Common myeloid progenitor, CD34-positive (primary cell): ENCODE data around the gene RNF103.

ENCODE experiments used
- CTCF ChIA-PET: fragments of 350-600 bp; sonication (Branson Sonifier 250); formaldehyde crosslinking; loops from one replicate; lab custom pipeline; 2021; ENCODE audit warnings: antibody characterized with exemption; lab: Charles Lee
- POLR2A ChIA-PET: fragments of 350-600 bp; sonication (Branson Sonifier 250); formaldehyde crosslinking; loops from one replicate; lab custom pipeline; 2021; ENCODE audit warnings: antibody characterized with exemption; lab: Charles Lee
- DNase-seq, 3 donors: peaks; one replicate each; pipeline versions ENCODE4 v3.0.0 to v3.0.0-alpha.2; 2013
- H3K27ac ChIP-seq, 2 experiments: 1 replicate in 1 of 2; 2 replicates in 1 of 2; pipeline ENCODE4 v1.7.0; 2013; ENCODE audit warnings: inconsistent platforms in 2 of 2, low read length in 2 of 2, mild to moderate bottlenecking in 2 of 2, low read depth in 1 of 2, moderate library complexity in 1 of 2; ENCODE audit not compliant: severe bottlenecking in 2 of 2, insufficient read depth in 1 of 2, poor library complexity in 1 of 2
- H3K27me3 ChIP-seq, 5 experiments: replicated peaks in 2 of 5; 1 replicate in 3 of 5; 2 replicates in 2 of 5; pipeline versions ENCODE4 v1.6.1 to v1.7.0; 2013; ENCODE audit warnings: low read length in 4 of 5, mild to moderate bottlenecking in 2 of 5, moderate library complexity in 2 of 5, inconsistent platforms in 1 of 5; ENCODE audit not compliant: insufficient read depth in 5 of 5, control insufficient read depth in 4 of 5
- H3K36me3 ChIP-seq, 4 experiments: 1 replicate in 2 of 4; 2 replicates in 2 of 4; pipeline versions ENCODE4 v1.6.1 to v1.7.0; 2013; ENCODE audit warnings: low read length in 3 of 4, control low read depth in 1 of 4, mild to moderate bottlenecking in 1 of 4; ENCODE audit not compliant: control insufficient read depth in 4 of 4, insufficient read depth in 4 of 4
- H3K4me1 ChIP-seq, 4 experiments: 1 replicate in 3 of 4; 2 replicates in 1 of 4; pipeline versions ENCODE4 v1.6.1 to v1.7.1; 2013; ENCODE audit warnings: low read length in 3 of 4, mild to moderate bottlenecking in 3 of 4, control low read depth in 1 of 4, inconsistent platforms in 1 of 4, moderate library complexity in 1 of 4; ENCODE audit not compliant: control insufficient read depth in 4 of 4, insufficient read depth in 4 of 4; ENCODE audit errors: control extremely low read depth in 1 of 4
- H3K4me3 ChIP-seq, 7 experiments: 1 replicate in 4 of 7; 2 replicates in 3 of 7; pipeline versions ENCODE4 v1.5.1 to v1.7.0; 2013; ENCODE audit warnings: mild to moderate bottlenecking in 7 of 7, low read length in 6 of 7, moderate library complexity in 6 of 7, inconsistent platforms in 2 of 7, low read depth in 2 of 7, control low read depth in 1 of 7; ENCODE audit not compliant: insufficient read depth in 4 of 7, control insufficient read depth in 1 of 7; ENCODE audit errors: extremely low read depth in 1 of 7
- H3K9me3 ChIP-seq, 5 experiments: 1 replicate in 4 of 5; 2 replicates in 1 of 5; pipeline versions ENCODE4 v1.6.1 to v1.7.1; 2013; ENCODE audit warnings: low read length in 4 of 5, mild to moderate bottlenecking in 2 of 5, inconsistent platforms in 1 of 5, low read depth in 1 of 5, moderate library complexity in 1 of 5; ENCODE audit not compliant: control insufficient read depth in 4 of 5, insufficient read depth in 2 of 5; ENCODE audit errors: control extremely low read depth in 1 of 5
- WGBS: methylation state at CpG from one replicate; pipeline ENCODE4 v1.1.5; 2013; ENCODE audit not compliant: insufficient coverage; 5-methylcytosine and 5-hydroxymethylcytosine counted together

Gene RNF103

GRCh38 chr2:86625096-86625495, 1.4 kb upstream of the RNF103 start:
- no peaks in the 10 kb centered on the region for H3K9me3 ChIP-seq
- DNase-seq = no peak
- ChIA-PET POLR2A (no interaction called here), CTCF (no interaction called here)
- no peak overlapping the region for H3K4me3 ChIP-seq
- no peak overlapping the region for H3K27ac ChIP-seq
- H3K27me3 ChIP-seq = no peaks in the 10 kb centered on the region
- peaks cover 0 to under 1% (median 0%) of the 10 kb centered on the region in 4 experiments for H3K36me3 ChIP-seq
- 97% methylated on average over 4 of the region's 4 CpGs for WGBS
- H3K4me1 ChIP-seq = peaks cover 16 to 26% (median 21%) of the 10 kb centered on the region in 4 experiments

DNA sequence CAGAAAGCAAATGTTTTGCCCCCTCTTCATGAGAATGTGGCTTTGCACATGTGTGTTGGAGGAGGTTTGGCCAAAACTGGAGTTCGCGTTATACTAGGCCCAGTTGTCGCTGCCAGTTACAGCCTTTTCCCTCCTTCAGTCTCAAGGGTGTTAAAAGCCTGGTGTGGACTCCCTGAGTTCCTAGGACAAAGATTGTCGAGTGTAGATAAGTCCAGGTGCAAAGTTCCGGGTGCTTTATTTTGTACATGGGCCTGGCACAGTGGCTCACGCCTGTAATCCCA, 542 bp upstream of the RNF103 start:
- Histone ChIP-seq H3K27ac (peak overlapping the region; percentile 88 to 95), H3K4me3 (peak overlapping the region in 3 of 7 experiments; percentile 91 to 100 (median 99)), H3K4me1 (peaks cover 16 to 26% (median 23%) of the 10 kb centered on the region in 4 experiments), H3K36me3 (peaks cover 0 to 6% (median under 1%) of the 10 kb centered on the region in 4 experiments), H3K9me3 (no peaks in the 10 kb centered on the region), H3K27me3 (no peaks in the 10 kb centered on the region)
- WGBS = 96% methylated on average over 3 of the region's 6 CpGs
- DNase-seq = peak in 1 of 3 donors; percentile 45
- ChIA-PET CTCF (no interaction called here), POLR2A (no interaction called here)

GRCh38 chr2:86623043-86623493, 597 bp downstream of the RNF103 start:
- Histone ChIP-seq H3K27me3 (no peaks in the 10 kb centered on the region), H3K36me3 (peaks cover 4 to 10% (median 7%) of the 10 kb centered on the region in 4 experiments), H3K27ac (peak overlapping the region; percentile 88 to 95), H3K4me1 (peaks cover 16 to 26% (median 23%) of the 10 kb centered on the region in 4 experiments), H3K9me3 (no peaks in the 10 kb centered on the region), H3K4me3 (peak overlapping the region; percentile 81 to 100 (median 92))
- CTCF ChIA-PET = interaction anchor here (0.8 to 2.1 kb wide), 2 partner anchors 14 to 104 kb away, joined by 3 to 7 read pairs; no protein-coding TSS in a partner anchor
- DNase-seq = peak; percentile 30 to 65 (median 61)
- POLR2A ChIA-PET = interaction anchor here (0.6 kb wide), 1 partner anchor 31 kb away, joined by 3 read pairs; no protein-coding TSS in a partner anchor
- 0% methylated on average over 34 of the region's 56 CpGs for WGBS

DNA sequence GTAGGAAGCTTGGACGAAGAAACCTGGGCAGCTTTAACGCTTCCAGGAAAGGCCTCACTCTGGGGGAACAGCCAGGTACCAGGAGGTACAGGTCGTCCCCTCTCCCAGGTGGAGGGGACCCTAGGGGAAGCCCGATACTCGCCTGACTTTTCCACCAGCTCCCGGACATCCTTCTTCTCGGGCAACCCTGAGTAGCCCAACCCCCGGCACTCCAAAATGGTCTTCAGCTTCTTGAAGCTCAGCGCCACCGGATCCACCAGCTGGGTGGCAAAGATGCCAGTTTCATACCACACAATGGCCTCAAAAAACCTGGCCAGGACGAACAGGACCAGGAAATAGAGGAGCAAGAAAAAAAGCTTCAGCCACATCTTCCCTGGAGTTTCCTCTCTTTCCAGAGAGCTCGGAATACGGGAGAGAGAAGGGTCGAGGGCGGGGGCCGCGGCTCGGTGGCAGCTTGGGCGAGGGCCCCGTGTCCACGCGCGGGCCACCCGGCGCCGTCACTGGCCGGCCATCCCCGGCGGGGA, 1.1 kb downstream of the RNF103 start:
- ChIA-PET CTCF (interaction anchor here (0.8 to 2.1 kb wide), 3 partner anchors 12 to 104 kb away, joined by 3 to 7 read pairs (median 5); no protein-coding TSS in a partner anchor), POLR2A (no interaction called here)
- Histone ChIP-seq H3K27ac (peak overlapping the region; percentile 88 to 95), H3K27me3 (no peaks in the 10 kb centered on the region), H3K4me3 (peak overlapping the region; percentile 81 to 100 (median 92)), H3K9me3 (no peaks in the 10 kb centered on the region), H3K4me1 (peaks cover 16 to 26% (median 23%) of the 10 kb centered on the region in 4 experiments), H3K36me3 (peaks cover 7 to 13% (median 10%) of the 10 kb centered on the region in 4 experiments)
- peak; percentile 31 to 74 (median 65) for DNase-seq
- WGBS = 0% methylated on average over 20 of the region's 29 CpGs

- Histone ChIP-seq H3K27ac (peak overlapping the region; percentile 88 to 95), H3K9me3 (no peaks in the 10 kb centered on the region), H3K36me3 (peaks cover 9 to 23% (median 16%) of the 10 kb centered on the region in 4 experiments), H3K4me3 (peak overlapping the region in 6 of 7 experiments; percentile 91 to 100 (median 92)), H3K4me1 (peaks cover 16 to 26% (median 23%) of the 10 kb centered on the region in 4 experiments), H3K27me3 (no peaks in the 10 kb centered on the region)
- ChIA-PET CTCF (interaction anchor here (1.4 to 2.1 kb wide), 2 partner anchors 11 to 102 kb away, joined by 5 to 7 read pairs; no protein-coding TSS in a partner anchor), POLR2A (no interaction called here)
- WGBS = 0% methylated on average over 1 of the region's 6 CpGs
- peak in 2 of 3 donors; percentile 31 to 41 for DNase-seq
These were observed 2.3 kb downstream of the RNF103 start for GRCh38 chr2:86621280-86621943.

GRCh38 chr2:86617738-86618137, 5.9 kb downstream of the RNF103 start:
- Histone ChIP-seq H3K9me3 (no peaks in the 10 kb centered on the region), H3K4me3 (no peak overlapping the region), H3K27ac (no peak overlapping the region), H3K27me3 (no peaks in the 10 kb centered on the region), H3K36me3 (peaks cover 18 to 43% (median 34%) of the 10 kb centered on the region in 4 experiments), H3K4me1 (peaks cover 11 to 23% (median 21%) of the 10 kb centered on the region in 4 experiments)
- CTCF ChIA-PET = interaction anchor here (2.4 kb wide), 1 partner anchor 9 kb away, joined by 10 read pairs; no protein-coding TSS in a partner anchor
- DNase-seq = no peak
- POLR2A ChIA-PET = interaction anchor here (1.4 kb wide), 1 partner anchor 19 kb away, joined by 3 read pairs; no protein-coding TSS in a partner anchor
